Stimulated activated effector memory CD8-positive, alpha-beta T cell treated with anti-CD3 and anti-CD28 coated beads, Interleukin-12 subunit alpha, Interleukin-12 subunit beta, amount 100 ng/mL, for 72 hours (primary cell): Measurements from ENCODE around the gene TMEM39A.

Experiments used
- ATAC-seq: fragments of 150-1000 bp; cut with Tn5 transposase; 2 replicates; pipeline ENCODE4 v1.10.0; 2021
- DNase-seq, 2 donors: peaks; one replicate each; pipeline ENCODE4 v3.0.0; 2021 to 2022; ENCODE audit warnings: low spot score in 2 of 2
- H3K27ac Mint-ChIP-seq: one replicate; pipeline ENCODE4 v1.8.0; 2022; ENCODE audit warnings: mild to moderate bottlenecking, mixed read lengths
- H3K36me3 Mint-ChIP-seq: one replicate; pipeline ENCODE4 v1.8.0; 2022; ENCODE audit warnings: mild to moderate bottlenecking, mixed read lengths
- H3K4me1 Mint-ChIP-seq: one replicate; pipeline ENCODE4 v1.8.0; 2022; ENCODE audit warnings: mixed read lengths
- H3K4me3 Mint-ChIP-seq: one replicate; pipeline ENCODE4 v1.8.0; 2022; ENCODE audit warnings: mild to moderate bottlenecking, mixed read lengths
- H3K9me3 Mint-ChIP-seq: one replicate; pipeline ENCODE4 v1.8.0; 2022; ENCODE audit warnings: mixed read lengths

The TMEM39A gene

DNA sequence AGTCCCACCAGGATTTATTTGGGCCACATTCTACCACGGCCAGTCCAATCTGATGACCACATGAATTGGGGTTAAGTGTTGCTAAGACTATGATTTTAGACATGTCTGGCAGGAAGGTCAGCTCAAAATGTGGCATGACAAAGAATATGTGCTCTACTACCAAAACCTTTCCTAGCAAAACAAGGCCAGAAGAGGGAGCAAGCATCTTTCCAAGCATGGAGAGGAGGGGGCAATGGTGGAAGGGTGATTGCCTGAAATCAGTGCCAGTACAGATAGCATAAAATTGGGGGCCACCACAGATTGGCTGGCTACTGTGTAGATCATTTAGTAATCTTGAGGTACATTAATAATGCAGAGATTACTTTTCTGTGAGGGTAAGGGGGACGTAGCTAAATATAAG lies 43.2 kb downstream of the TMEM39A start:
- Mint-ChIP-seq H3K27ac (no peak overlapping the region), H3K36me3 (peaks cover 15% of the 10 kb centered on the region), H3K4me3 (no peak overlapping the region), H3K4me1 (peaks cover 8% of the 10 kb centered on the region), H3K9me3 (no peaks in the 10 kb centered on the region)
- DNase-seq (no peak), ATAC-seq (no peak)

DNA sequence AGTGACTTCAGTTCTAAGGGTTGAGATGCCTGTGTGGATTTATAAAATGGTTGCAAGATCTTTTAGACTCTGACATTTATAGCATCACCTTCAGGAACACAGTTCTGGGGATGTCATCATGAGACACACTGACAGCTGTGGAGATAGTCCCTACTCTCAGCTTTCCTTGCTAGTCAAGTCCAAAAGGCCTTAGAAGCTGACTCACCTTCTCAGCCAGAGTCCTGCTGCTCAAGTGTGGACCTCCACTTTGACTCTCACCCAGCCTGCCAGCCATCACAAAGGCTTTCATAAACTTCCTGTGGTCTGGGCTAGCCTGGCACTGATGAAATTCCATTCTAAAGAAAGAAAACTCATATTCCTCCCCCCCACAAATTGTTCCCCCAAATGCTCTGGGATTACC lies 44.8 kb downstream of the TMEM39A start:
- H3K4me3 Mint-ChIP-seq: no peak overlapping the region
- no peaks in the 10 kb centered on the region for H3K9me3 Mint-ChIP-seq
- peaks cover 28% of the 10 kb centered on the region for H3K36me3 Mint-ChIP-seq
- H3K27ac Mint-ChIP-seq: no peak overlapping the region
- DNase-seq (no peak), ATAC-seq (no peak)
- peaks cover 8% of the 10 kb centered on the region for H3K4me1 Mint-ChIP-seq

DNA sequence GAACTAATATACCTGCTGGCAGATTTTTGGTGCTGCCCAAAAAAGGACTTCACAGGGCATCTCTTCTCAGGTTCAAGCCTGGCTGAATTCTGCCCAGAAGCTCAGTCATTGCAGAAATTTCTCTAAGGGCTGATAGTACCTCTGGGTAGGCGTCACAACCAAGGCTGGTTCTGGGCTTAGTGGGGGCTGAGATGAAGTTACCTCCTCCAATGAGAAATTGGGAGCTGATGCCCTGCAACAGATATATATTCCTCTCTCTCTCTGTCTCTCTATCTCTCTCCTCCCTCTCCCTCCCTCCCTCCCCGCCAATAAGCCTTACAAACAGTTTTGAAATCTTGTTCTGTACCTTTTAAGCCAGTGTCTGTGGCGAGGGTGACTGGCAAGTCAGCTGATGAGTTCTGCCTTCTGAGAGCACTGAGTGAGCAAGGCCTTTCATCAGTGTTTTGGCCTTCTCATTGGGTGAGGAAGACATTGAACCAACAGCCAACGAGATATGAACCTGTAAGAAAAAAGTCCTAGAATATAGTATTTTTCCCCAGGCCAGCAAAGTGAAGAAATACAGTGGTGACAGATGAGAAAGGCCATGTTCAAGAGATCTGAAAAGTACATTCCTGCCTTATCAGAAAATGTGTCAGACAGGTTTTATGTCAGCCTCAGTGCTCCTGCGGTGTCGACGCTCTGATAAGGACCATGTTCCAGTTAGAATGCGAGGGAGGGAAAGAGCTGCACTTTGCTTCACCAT lies 45.5 kb downstream of the TMEM39A start:
- Mint-ChIP-seq H3K27ac (no peak overlapping the region), H3K36me3 (peaks cover 28% of the 10 kb centered on the region), H3K4me1 (peaks cover 8% of the 10 kb centered on the region), H3K9me3 (no peaks in the 10 kb centered on the region), H3K4me3 (no peak overlapping the region)
- DNase-seq (no peak), ATAC-seq (no peak)

DNA sequence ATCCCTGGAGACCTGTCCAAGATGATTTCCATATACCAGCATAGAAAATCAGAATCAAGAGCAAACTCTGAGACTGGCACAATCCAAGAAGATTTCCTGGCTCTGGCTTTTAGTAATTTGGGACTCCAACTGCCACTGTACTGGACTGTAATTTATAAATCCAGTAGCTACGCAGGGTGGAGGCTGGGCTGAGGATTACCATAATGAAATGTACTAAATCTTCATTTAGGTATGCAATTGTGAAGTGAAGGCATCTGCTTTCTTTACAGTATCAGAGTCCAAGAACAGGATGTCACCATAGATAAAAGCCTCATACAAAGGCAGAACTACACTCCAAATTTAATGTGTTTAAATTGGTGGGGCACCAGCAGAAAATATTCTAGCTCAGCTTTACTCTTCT lies 46.5 kb downstream of the TMEM39A start:
- Mint-ChIP-seq H3K4me3 (no peak overlapping the region), H3K27ac (no peak overlapping the region)

DNA sequence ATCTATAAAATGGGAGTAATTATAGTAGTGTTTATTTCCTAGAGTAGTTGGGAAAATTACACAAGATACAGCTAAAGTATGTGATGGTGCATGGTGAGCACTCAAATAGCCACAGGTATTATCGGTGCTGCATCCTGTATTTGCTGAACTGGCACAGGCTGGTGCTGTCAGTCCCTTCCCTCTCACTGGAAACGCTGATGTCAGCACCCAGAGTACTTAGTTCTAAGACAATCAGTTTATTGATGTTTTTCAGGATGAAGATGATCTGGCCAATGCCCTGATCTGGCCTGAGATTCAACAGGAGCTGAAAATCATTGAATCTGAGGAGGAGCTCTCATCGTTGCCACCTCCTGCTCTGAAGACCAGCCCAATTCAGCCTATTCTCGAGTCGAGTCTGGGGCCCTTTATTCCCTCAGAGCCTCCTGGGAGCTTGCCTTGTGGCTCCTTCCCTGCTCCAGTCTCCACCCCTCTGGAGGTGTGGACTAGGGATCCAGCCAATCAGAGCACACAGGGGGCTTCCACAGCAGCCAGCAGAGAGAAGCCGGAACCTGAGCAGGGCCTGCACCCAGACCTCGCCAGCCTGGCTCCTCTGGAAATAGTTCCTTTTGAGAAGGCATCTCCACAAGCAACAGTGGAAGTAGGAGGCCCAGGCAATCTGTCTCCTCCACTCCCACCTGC lies 49.7 kb downstream of the TMEM39A start:
- DNase-seq (no peak), ATAC-seq (no peak)
- Mint-ChIP-seq H3K4me3 (no peak overlapping the region), H3K27ac (peak overlapping the region; percentile 40), H3K4me1 (no peaks in the 10 kb centered on the region), H3K36me3 (peaks cover 60% of the 10 kb centered on the region), H3K9me3 (no peaks in the 10 kb centered on the region)

More for the DNA sequence above, 46.5 kb downstream of the TMEM39A start:
- DNase-seq (no peak), ATAC-seq (no peak)
- Mint-ChIP-seq H3K36me3 (peaks cover 32% of the 10 kb centered on the region), H3K9me3 (no peaks in the 10 kb centered on the region), H3K4me1 (peaks cover 6% of the 10 kb centered on the region)

DNA sequence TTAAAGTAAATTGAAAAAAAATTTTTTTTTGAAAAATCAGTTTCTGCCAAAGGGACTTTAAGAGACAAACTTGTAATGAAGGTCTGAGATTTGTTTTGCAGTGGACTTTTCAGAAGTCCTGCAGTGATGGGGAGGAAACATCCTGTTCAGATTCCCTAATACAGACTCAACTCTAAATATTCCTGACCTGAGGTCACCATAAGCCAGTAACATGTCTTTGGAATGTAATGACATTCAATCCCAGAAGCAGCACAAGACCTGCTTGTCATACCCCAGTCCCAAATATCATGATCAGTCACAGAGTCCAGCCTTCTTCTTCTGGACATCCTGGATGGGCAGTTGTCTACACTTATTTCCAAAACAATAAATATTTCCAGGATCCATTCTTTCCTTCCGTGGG lies 53.6 kb downstream of the TMEM39A start:
- DNase-seq (no peak), ATAC-seq (no peak)
- Mint-ChIP-seq H3K9me3 (no peaks in the 10 kb centered on the region), H3K36me3 (peaks cover 43% of the 10 kb centered on the region), H3K27ac (no peak overlapping the region), H3K4me1 (no peaks in the 10 kb centered on the region), H3K4me3 (no peak overlapping the region)

DNA sequence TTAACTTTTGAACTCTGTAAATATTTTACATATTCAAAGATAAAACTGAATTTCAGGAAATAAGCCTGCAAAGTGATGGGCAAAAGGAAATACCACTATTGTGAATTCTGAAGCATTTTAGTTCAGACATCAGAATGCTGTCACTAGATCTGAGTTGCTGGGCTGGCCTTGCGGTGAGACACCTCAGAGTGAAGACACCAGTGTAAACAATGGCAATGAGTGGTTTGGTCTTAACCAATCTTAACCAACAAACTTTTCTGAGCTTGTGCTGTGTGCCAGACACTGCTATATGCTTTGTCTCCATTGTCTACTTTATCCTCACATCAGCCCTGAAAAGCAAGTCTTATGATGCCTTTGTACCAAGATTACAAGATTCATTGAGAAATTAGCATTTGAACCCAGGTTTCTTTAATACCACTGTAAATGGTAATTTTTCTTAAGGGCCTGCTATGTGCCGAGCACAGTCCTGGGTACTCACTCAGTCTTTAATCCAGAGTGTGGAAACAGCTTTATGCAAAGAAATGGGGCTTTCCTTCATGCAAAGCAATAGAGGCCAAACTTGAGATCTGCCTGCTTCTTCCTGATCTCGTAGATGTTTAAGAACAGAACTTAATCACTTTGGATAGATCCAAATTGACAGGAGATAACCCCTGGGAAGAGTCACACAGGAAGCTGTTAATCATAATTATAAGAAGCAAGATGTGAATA lies 55.0 kb downstream of the TMEM39A start:
- no peaks in the 10 kb centered on the region for H3K9me3 Mint-ChIP-seq
- ATAC-seq (no peak), DNase-seq (no peak)
- H3K4me1 Mint-ChIP-seq: no peaks in the 10 kb centered on the region
- H3K36me3 Mint-ChIP-seq: peaks cover 38% of the 10 kb centered on the region
- H3K4me3 Mint-ChIP-seq: no peak overlapping the region
- no peak overlapping the region for H3K27ac Mint-ChIP-seq

DNA sequence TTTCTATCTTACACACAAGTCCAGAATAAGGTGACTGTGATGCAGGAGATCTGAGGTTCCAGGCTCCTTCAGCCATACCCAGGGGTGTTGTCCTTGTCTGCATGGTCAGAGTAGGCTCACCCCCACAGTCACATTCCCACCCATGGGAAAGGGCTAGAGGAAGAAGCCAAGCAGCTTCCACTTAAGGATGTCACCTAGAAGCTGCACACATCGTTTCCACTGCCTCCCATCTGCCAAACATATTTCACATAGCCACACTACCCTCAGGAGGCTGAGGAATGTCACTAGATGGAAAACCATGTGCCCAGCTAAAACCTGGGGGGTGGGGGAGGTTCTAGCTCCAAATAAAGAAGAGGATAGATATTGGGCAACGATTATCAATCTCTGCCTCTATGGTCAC lies 58.1 kb downstream of the TMEM39A start:
- Mint-ChIP-seq H3K36me3 (peaks cover 34% of the 10 kb centered on the region), H3K4me1 (no peaks in the 10 kb centered on the region), H3K4me3 (no peak overlapping the region), H3K27ac (no peak overlapping the region), H3K9me3 (no peaks in the 10 kb centered on the region)
- DNase-seq (peak in 1 of 2 donors; percentile 29), ATAC-seq (no peak)

DNA sequence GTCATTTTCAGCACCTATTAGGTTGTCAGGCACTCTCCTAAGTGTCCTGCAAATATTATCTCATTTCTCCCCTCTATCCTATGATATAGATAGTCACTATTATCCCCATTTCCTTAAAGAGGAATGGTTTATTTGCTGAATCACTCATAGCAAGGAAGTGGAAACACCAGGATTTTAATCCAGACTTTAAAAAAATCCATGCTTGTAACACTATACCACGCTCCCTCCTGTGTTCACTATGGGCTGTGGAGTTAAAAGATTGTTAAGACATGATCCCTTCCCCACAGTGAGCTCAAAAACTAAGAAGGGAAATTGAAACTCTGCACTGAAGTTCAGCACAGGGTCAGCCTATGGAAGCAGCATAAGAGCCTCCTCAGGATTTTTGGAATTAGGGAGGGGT lies 60.2 kb downstream of the TMEM39A start:
- no peak for DNase-seq
- Mint-ChIP-seq H3K36me3 (peaks cover 31% of the 10 kb centered on the region), H3K4me1 (no peaks in the 10 kb centered on the region), H3K27ac (no peak overlapping the region), H3K4me3 (no peak overlapping the region), H3K9me3 (no peaks in the 10 kb centered on the region)
- ATAC-seq: no peak

DNA sequence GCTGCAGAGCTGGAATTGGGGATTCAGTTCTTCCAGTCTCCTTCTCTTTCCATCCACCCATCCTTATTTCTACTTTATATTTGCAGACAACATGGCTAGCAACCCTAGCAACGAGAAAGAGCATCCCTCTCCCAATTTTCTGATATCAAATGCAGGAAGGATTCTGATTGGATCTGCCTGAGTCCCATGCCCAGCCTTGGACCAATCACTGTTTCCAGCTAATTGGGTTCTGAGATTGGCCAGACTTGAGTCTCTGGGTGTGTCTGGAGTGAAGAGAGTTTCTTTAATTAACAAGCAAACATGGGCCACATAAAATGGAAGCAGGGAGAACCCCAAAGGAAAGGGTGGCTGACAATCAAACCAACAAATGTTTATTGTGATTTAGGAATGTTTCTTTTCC lies 60.6 kb downstream of the TMEM39A start:
- DNase-seq: no peak
- ATAC-seq: no peak
- Mint-ChIP-seq H3K4me1 (no peaks in the 10 kb centered on the region), H3K4me3 (no peak overlapping the region), H3K36me3 (peaks cover 31% of the 10 kb centered on the region), H3K27ac (no peak overlapping the region), H3K9me3 (no peaks in the 10 kb centered on the region)

DNA sequence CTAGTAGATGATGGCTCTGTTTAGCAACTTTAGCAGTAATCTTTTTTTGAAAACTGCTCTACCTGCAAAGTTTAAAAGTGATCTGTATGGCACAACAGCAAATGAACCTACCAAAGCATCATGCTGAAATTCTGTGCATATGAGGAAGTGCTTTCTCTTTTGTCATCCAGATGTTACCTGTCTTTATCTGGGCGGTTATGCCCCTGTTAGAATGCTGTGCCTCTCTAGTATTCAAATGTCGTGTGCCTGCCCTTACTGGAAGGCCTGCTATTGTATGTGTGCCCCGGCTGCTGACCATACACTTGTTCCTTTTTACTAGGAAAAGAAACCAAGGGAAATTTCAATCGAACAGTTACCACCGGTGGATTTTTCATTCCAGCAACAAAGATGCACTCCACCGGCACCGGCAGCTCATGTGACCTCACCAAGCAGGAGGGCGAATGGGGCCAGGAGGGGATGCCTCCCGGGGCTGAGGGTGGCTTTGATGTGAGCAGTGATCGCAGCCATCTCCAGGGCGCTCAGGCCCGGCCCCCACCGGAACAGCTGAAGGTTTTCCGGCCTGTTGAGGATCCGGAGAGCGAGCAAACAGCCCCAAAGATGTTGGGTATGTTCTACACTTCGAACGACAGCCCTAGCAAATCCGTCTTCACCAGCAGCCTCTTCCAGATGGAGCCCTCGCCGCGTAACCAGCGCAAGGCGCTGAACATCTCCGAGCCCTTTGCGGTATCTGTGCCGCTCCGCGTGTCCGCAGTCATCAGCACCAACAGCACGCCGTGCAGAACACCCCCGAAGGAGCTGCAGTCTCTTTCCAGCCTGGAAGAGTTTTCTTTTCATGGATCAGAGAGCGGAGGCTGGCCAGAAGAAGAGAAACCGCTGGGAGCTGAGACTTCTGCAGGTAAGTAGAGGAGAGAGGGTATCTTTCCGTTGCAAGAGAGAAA lies 61.6 kb downstream of the TMEM39A start:
- H3K4me1 Mint-ChIP-seq: no peaks in the 10 kb centered on the region
- no peak for ATAC-seq
- no peak for DNase-seq
- no peaks in the 10 kb centered on the region for H3K9me3 Mint-ChIP-seq
- no peak overlapping the region for H3K27ac Mint-ChIP-seq
- H3K36me3 Mint-ChIP-seq: peaks cover 37% of the 10 kb centered on the region
- no peak overlapping the region for H3K4me3 Mint-ChIP-seq

DNA sequence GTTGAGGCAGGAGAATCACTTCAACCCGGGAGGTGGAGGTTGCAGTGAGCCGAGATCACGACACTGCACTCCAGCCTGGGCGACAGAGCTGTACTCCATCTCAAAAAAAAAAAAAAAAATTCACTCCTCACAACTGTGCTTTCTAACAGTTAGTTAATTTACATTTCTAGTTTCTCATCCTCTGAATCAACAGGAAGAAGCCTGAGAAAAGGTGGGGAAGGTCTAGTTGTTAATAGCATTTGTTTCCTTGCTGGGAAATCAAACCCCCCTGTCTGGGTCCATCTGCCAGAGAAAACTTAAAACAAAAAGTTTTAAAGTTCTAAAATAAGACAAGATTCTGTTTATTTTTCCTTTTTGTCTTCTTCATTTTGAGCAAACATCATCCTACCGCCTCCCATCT lies 62.3 kb downstream of the TMEM39A start:
- Mint-ChIP-seq H3K4me1 (no peaks in the 10 kb centered on the region), H3K9me3 (no peaks in the 10 kb centered on the region), H3K4me3 (no peak overlapping the region), H3K27ac (no peak overlapping the region), H3K36me3 (peaks cover 44% of the 10 kb centered on the region)
- DNase-seq (no peak), ATAC-seq (no peak)

DNA sequence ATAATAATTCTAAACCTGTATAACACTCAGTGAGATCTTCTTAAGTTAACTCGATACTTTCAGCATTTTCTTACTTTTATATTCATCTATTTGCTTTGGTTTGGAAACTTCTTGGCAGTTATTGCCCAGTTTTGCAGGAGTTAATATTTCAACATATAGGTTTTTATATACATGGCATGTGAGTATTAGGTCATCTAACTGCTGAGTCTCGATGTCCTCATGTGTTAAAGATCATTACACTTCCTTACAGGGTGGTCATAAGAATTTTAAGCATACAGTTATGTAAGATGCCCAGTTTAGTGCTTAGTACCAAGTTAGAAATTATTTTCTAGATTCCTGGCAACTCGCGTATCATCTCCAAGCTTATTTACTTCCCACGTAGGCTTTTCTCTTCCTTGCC lies 62.9 kb downstream of the TMEM39A start:
- Mint-ChIP-seq H3K36me3 (peaks cover 50% of the 10 kb centered on the region), H3K27ac (no peak overlapping the region), H3K4me3 (no peak overlapping the region), H3K4me1 (peaks cover 6% of the 10 kb centered on the region), H3K9me3 (no peaks in the 10 kb centered on the region)
- ATAC-seq (no peak), DNase-seq (no peak)

DNA sequence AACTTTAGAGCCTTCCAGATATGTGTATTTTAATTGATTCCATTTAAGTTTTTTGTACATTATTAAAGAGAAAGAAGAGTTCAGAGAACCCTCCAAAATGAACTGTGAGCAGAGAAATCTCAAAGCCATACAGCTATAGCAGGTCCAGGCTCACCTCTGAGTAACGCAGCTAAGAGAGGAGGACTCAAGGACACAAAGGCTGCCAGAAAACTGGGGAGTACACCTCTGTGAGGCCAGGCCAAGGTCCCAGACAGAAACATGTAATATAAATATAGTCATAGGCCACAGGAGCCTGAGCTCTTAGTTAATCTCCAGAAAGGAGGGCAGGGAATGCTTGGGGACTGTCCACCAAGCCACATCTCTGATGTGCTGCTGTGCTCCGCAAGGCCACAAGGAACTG lies 66.5 kb downstream of the TMEM39A start:
- ATAC-seq (no peak), DNase-seq (no peak)
- H3K36me3 Mint-ChIP-seq: peaks cover 64% of the 10 kb centered on the region
- H3K4me1 Mint-ChIP-seq: peaks cover 8% of the 10 kb centered on the region
- no peaks in the 10 kb centered on the region for H3K9me3 Mint-ChIP-seq
- no peak overlapping the region for H3K27ac Mint-ChIP-seq
- H3K4me3 Mint-ChIP-seq: no peak overlapping the region

DNA sequence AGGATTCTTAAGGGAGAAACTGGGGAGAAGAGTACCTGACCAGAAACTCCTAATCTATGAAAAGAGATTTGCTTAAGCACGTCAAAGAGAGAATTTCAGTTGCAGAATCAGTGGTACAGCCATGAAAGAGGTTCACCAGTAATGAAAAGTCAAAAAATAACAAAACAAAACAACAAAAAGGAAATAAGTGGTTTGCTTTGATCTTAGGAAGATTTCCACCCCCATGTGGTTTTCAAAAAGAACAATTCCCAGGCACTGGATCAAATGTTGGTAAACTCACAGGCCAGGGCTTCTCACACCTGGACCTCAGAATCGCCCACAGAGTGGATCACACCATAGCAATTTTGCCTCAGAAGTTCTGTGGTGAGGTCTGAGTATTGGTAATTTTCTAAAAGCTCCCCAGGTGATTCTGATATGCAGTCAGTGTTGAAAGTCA lies 67.5 kb downstream of the TMEM39A start:
- no peaks in the 10 kb centered on the region for H3K9me3 Mint-ChIP-seq
- no peak overlapping the region for H3K4me3 Mint-ChIP-seq
- peaks cover 66% of the 10 kb centered on the region for H3K36me3 Mint-ChIP-seq
- H3K4me1 Mint-ChIP-seq: peaks cover 8% of the 10 kb centered on the region
- no peak for DNase-seq
- no peak overlapping the region for H3K27ac Mint-ChIP-seq
- ATAC-seq: peak; percentile 56
